ENCODE data around the gene HIRA.

HIRA gene

GRCh38 chr22:19434829-19435580, 3.5 kb upstream of the HIRA start:
- H3K27ac Mint-ChIP-seq = peak overlapping the region; percentile 97
- H3K4me1 Mint-ChIP-seq = peaks cover 47% of the 10 kb centered on the region
- no peak overlapping the region for H3K4me3 Mint-ChIP-seq
- ATAC-seq = no peak
- H3K36me3 Mint-ChIP-seq = peaks cover 13% of the 10 kb centered on the region
- no peaks in the 10 kb centered on the region for H3K27me3 Mint-ChIP-seq
- H3K9me3 Mint-ChIP-seq = no peaks in the 10 kb centered on the region

DNA sequence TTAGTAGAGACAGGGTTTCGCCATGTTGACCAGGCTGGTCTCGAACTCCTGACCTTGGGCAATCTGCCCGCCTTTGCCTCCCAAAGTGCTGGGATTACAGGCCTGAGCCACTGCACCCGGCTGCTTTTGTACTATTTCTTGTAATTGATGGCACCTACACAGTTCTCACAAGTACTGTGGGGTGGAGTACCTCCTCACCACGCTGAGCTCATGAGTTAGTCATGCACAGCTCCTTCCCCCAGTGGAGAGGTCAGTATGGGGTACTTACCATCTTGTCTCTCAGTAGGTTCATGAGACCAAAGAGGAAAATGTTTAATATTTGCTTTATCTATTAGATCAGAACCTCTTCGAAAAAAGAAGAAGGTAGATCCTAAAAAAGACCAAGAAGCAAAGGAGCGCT, 2.9 kb upstream of the HIRA start:
- H3K27me3 Mint-ChIP-seq = no peaks in the 10 kb centered on the region
- H3K36me3 Mint-ChIP-seq = peaks cover 13% of the 10 kb centered on the region

GRCh38 chr22:19432133-19432851, 759 bp upstream of the HIRA start, which contains the start of gene MRPL40:
Gene MRPL40, plus strand, starts transcription at chr22:19432545. Its CDS starts 10 bp downstream, at chr22:19432555.
- Mint-ChIP-seq H3K4me1 (peaks cover 65% of the 10 kb centered on the region), H3K9me3 (no peaks in the 10 kb centered on the region), H3K4me3 (peak within 1 kb of the TSS; percentile 96), H3K27ac (peak within 1 kb of the TSS; percentile 97), H3K27me3 (no peaks in the 10 kb centered on the region), H3K36me3 (peaks cover 7% of the 10 kb centered on the region)
- ATAC-seq = peak; percentile 97

More for the DNA sequence above, 2.9 kb upstream of the HIRA start:
- no peak for ATAC-seq
- Mint-ChIP-seq H3K4me1 (peaks cover 53% of the 10 kb centered on the region), H3K4me3 (peak overlapping the region; percentile 60), H3K27ac (peak overlapping the region; percentile 97), H3K9me3 (no peaks in the 10 kb centered on the region)

GRCh38 chr22:19430890-19431541, 517 bp downstream of the HIRA start:
- Mint-ChIP-seq H3K27me3 (no peaks in the 10 kb centered on the region), H3K4me3 (peak overlapping the region; percentile 96), H3K36me3 (peaks cover 14% of the 10 kb centered on the region), H3K9me3 (no peaks in the 10 kb centered on the region), H3K27ac (peak overlapping the region; percentile 97), H3K4me1 (peaks cover 71% of the 10 kb centered on the region)
- ATAC-seq = no peak

DNA sequence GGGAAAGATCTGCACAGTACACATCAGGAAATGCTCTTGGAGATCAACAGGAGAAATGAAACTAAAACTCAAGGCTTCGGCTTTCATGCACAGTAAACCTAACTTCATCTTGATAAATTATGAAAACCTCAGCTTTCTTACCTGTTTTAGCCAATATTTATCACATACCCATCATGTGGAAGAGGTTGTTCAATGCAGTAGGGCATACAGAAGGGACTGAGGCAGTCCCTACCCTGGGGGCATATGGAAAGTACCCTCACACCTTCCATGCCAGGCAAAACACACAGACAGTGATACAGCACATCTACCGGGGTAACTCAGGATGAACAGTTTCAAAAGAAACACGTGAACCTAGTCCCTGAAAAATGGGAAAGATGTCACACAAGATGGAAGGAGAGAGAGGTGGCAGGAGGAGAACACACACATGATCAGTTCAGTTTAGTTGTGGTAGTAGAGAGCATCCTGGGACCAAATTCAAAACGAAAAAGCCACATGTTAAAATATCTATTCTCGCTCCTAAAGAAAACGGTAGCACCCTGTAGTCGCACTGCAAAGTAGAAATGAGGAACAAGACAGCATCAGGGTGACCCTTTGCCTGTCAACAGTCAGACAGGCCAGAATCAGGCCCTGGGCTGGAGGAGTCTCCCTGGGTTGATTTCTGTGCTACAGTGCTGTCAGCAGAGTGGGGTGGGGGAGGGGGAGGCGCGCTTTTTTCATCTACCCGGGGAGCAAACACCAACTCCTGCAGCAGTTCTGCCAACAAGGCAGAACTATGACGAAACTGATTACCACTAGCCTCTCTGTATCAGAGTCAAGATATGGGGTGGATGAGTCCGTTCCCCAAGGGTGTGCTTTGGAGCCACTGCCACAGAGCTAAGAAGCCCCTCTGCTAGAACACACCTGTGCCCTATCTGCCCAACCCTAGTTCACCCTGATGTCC, 1.3 kb downstream of the HIRA start:
- Mint-ChIP-seq H3K4me1 (peaks cover 69% of the 10 kb centered on the region), H3K9me3 (no peaks in the 10 kb centered on the region), H3K27me3 (no peaks in the 10 kb centered on the region), H3K4me3 (peak overlapping the region; percentile 96), H3K27ac (peak overlapping the region; percentile 97), H3K36me3 (peaks cover 10% of the 10 kb centered on the region)
- no peak for ATAC-seq

- Mint-ChIP-seq H3K4me1 (peaks cover 68% of the 10 kb centered on the region), H3K27ac (no peak overlapping the region), H3K4me3 (no peak overlapping the region), H3K27me3 (no peaks in the 10 kb centered on the region), H3K36me3 (peaks cover 9% of the 10 kb centered on the region), H3K9me3 (no peaks in the 10 kb centered on the region)
- no peak for ATAC-seq
Measured at GRCh38 chr22:19424186-19424500, 7.4 kb downstream of the HIRA start.

GRCh38 chr22:19422440-19423301, 8.9 kb downstream of the HIRA start:
- Mint-ChIP-seq H3K27me3 (no peaks in the 10 kb centered on the region), H3K27ac (peak overlapping the region; percentile 14), H3K4me1 (peaks cover 63% of the 10 kb centered on the region), H3K4me3 (no peak overlapping the region), H3K9me3 (peaks cover 3% of the 10 kb centered on the region), H3K36me3 (peaks cover 14% of the 10 kb centered on the region)
- ATAC-seq = no peak

GRCh38 chr22:19420321-19420720, 11.2 kb downstream of the HIRA start:
- no peak for ATAC-seq
- peak overlapping the region; percentile 26 for H3K27ac Mint-ChIP-seq
- H3K36me3 Mint-ChIP-seq = peaks cover 17% of the 10 kb centered on the region
- no peak overlapping the region for H3K4me3 Mint-ChIP-seq
- H3K9me3 Mint-ChIP-seq = peaks cover 3% of the 10 kb centered on the region
- peaks cover 53% of the 10 kb centered on the region for H3K4me1 Mint-ChIP-seq
- no peaks in the 10 kb centered on the region for H3K27me3 Mint-ChIP-seq

DNA sequence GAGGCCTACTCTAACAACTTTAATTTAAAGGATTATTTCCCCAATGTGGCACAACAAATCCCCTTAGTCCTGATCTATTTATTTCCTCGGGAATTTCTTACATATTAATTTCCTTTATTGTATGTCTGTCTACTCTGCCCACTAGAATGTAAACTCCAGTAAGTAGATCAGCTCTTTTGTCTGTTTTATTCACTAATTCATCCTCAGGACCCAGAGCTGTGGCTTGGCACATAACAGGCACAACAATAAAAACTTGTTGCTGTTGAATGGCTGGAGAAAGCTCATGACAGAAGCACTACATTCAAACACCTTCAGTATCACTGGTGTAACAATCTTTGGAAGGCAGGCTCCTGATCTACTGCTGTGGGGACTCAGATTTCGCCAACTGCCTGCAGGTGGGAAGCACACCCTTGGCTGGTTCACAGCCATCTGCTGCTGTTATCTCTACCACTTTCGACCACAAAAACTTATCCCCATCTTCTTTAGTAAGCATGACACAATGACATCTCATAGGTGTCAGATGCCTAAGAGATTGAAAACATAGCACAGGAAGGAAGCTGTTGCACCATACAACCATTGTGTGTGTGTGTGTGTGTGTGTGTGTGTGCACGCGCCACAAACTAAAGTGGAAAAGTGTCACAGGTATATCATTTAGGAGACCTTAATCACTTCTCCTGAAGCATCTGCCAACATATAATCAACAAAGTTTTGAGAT, 11.9 kb downstream of the HIRA start:
- peaks cover 53% of the 10 kb centered on the region for H3K4me1 Mint-ChIP-seq
- H3K27me3 Mint-ChIP-seq = no peaks in the 10 kb centered on the region
- H3K36me3 Mint-ChIP-seq = peaks cover 17% of the 10 kb centered on the region
- peak overlapping the region; percentile 69 for H3K27ac Mint-ChIP-seq
- ATAC-seq = peak; percentile 77
- H3K9me3 Mint-ChIP-seq = peaks cover 3% of the 10 kb centered on the region
- no peak overlapping the region for H3K4me3 Mint-ChIP-seq

- H3K36me3 Mint-ChIP-seq = peaks cover 17% of the 10 kb centered on the region
- peaks cover 55% of the 10 kb centered on the region for H3K4me1 Mint-ChIP-seq
- no peaks in the 10 kb centered on the region for H3K27me3 Mint-ChIP-seq
- ATAC-seq = peak; percentile 63
- no peak overlapping the region for H3K4me3 Mint-ChIP-seq
- peak overlapping the region; percentile 69 for H3K27ac Mint-ChIP-seq
- peaks cover 3% of the 10 kb centered on the region for H3K9me3 Mint-ChIP-seq
Measured at GRCh38 chr22:19419086-19419463, 12.5 kb downstream of the HIRA start.

GRCh38 chr22:19412923-19413322, 18.6 kb downstream of the HIRA start:
- H3K27ac Mint-ChIP-seq = peak overlapping the region; percentile 55
- peaks cover 30% of the 10 kb centered on the region for H3K36me3 Mint-ChIP-seq
- H3K4me3 Mint-ChIP-seq = no peak overlapping the region
- peaks cover 2% of the 10 kb centered on the region for H3K9me3 Mint-ChIP-seq
- H3K27me3 Mint-ChIP-seq = no peaks in the 10 kb centered on the region
- H3K4me1 Mint-ChIP-seq = peaks cover 20% of the 10 kb centered on the region
- no peak for ATAC-seq

DNA sequence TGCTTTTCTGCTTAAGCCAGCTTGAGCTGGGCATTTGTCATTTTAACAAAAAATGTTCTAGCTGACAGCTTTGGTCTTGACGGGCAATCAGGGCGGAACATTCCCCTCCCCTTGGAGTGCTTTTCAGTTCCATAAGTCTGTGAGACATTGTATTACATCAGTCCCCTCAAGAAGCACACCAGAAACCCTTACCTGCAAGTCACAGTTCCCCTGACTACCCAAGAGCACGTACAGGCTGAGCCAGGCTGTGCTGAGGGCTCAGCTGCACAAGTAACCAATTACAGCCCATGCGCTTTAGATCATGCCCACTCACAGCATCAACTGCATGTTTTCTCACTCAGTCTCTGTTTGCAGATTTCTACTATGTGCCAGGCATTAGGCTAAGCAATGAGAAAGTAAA, 19.1 kb downstream of the HIRA start:
- H3K9me3 Mint-ChIP-seq = no peaks in the 10 kb centered on the region
- ATAC-seq = no peak
- peaks cover 20% of the 10 kb centered on the region for H3K4me1 Mint-ChIP-seq
- H3K27me3 Mint-ChIP-seq = no peaks in the 10 kb centered on the region
- peaks cover 31% of the 10 kb centered on the region for H3K36me3 Mint-ChIP-seq
- H3K27ac Mint-ChIP-seq = peak overlapping the region; percentile 55
- no peak overlapping the region for H3K4me3 Mint-ChIP-seq

GRCh38 chr22:19411690-19412045, 19.9 kb downstream of the HIRA start:
- no peaks in the 10 kb centered on the region for H3K9me3 Mint-ChIP-seq
- peaks cover 20% of the 10 kb centered on the region for H3K4me1 Mint-ChIP-seq
- no peak for ATAC-seq
- H3K27me3 Mint-ChIP-seq = no peaks in the 10 kb centered on the region
- H3K4me3 Mint-ChIP-seq = no peak overlapping the region
- no peak overlapping the region for H3K27ac Mint-ChIP-seq
- peaks cover 33% of the 10 kb centered on the region for H3K36me3 Mint-ChIP-seq

Measured in stimulated activated memory B cell treated with anti-CD40 and anti-IgM and Interleukin-4, amounts not matched to agents 10 μg/mL and 1 μg/mL and 100 μg/mL, for 72 hours (primary cell).